ENCODE measurements around the gene TENM4. TPM values are rescaled to one million over a fixed set of nuclear protein-coding genes. Genes with fewer than 3 reads are reported as not detected.

TENM4 gene
- polyA plus RNA-seq, 3 donors = 0.31 to 1.7 TPM; not detected in 1

GRCh38 chr11:79088967-79089366 lies 351.9 kb downstream of the TENM4 start:
- Histone ChIP-seq H3K79me2 (ENCODE audit: insufficient read depth, low read length) (no peaks in the 10 kb centered on the region), H3K4me1 (ENCODE audit: control insufficient read depth in 1 of 2, insufficient read depth in 2 of 2, low read length in 2 of 2) (no peaks in the 10 kb centered on the region), H3K27me3 (ENCODE audit: control insufficient read depth in 2 of 2, insufficient read depth in 2 of 2, low read length in 2 of 2) (no peaks in the 10 kb centered on the region), H2AFZ (ENCODE audit: insufficient read depth, low read depth, low read length, poor library complexity, severe bottlenecking) (no peak overlapping the region), H3K9me3 (replicated peaks in 1 of 2; ENCODE audit: control insufficient read depth in 1 of 2, insufficient read depth in 1 of 2, low read length in 2 of 2) (peaks cover 6 to 9% of the 10 kb centered on the region in 2 donors), H3K27ac (ENCODE audit: low read depth in 1 of 2, low read length in 2 of 2) (no peak overlapping the region), H3K4me2 (replicated peaks; ENCODE audit: extremely low read depth, low read length, poor library complexity, severe bottlenecking) (no peak overlapping the region), H4K20me1 (ENCODE audit: insufficient read depth, low read length) (no peaks in the 10 kb centered on the region), H3K9ac (ENCODE audit: insufficient read depth, low read length, poor library complexity, severe bottlenecking) (no peak overlapping the region), H3K36me3 (replicated peaks in 1 of 2; ENCODE audit: control insufficient read depth in 1 of 2, insufficient read depth in 2 of 2, low read length in 2 of 2) (no peaks in the 10 kb centered on the region), H3K4me3 (replicated peaks in 1 of 3; ENCODE audit: low read depth in 2 of 3, low read length in 3 of 3) (no peak overlapping the region)
- Mint-ChIP-seq H3K27me3 (ENCODE audit: low read depth in 3 of 3) (peaks cover 1 to 11% (median 4%) of the 10 kb centered on the region in 3 donors), H3K27ac (no peak overlapping the region), H3K9me3 (peaks cover 0 to 11% (median 7%) of the 10 kb centered on the region in 7 donors), H3K4me1 (no peaks in the 10 kb centered on the region), H3K4me3 (no peak overlapping the region), H3K36me3 (no peaks in the 10 kb centered on the region)
- WGBS (ENCODE audit: insufficient coverage) = 71% methylated on average over 1 of the region's 4 CpGs
- no peak for TF ChIP-seq CTCF (IDR thresholded peaks at IDR 0.05)
- DNase-seq = no peak
- intact Hi-C loops (cut with micrococcal nuclease) = no loop called here

- Histone ChIP-seq H3K4me3 (replicated peaks in 1 of 3; ENCODE audit: low read depth in 2 of 3, low read length in 3 of 3) (no peak overlapping the region), H3K9ac (ENCODE audit: insufficient read depth, low read length, poor library complexity, severe bottlenecking) (no peak overlapping the region), H3K36me3 (replicated peaks in 1 of 2; ENCODE audit: control insufficient read depth in 1 of 2, insufficient read depth in 2 of 2, low read length in 2 of 2) (no peaks in the 10 kb centered on the region), H2AFZ (ENCODE audit: insufficient read depth, low read depth, low read length, poor library complexity, severe bottlenecking) (no peak overlapping the region), H3K27ac (ENCODE audit: low read depth in 1 of 2, low read length in 2 of 2) (no peak overlapping the region), H3K4me1 (ENCODE audit: control insufficient read depth in 1 of 2, insufficient read depth in 2 of 2, low read length in 2 of 2) (no peaks in the 10 kb centered on the region), H3K27me3 (ENCODE audit: control insufficient read depth in 2 of 2, insufficient read depth in 2 of 2, low read length in 2 of 2) (no peaks in the 10 kb centered on the region), H3K9me3 (replicated peaks in 1 of 2; ENCODE audit: control insufficient read depth in 1 of 2, insufficient read depth in 1 of 2, low read length in 2 of 2) (peaks cover under 1 to 1% of the 10 kb centered on the region in 2 donors), H4K20me1 (ENCODE audit: insufficient read depth, low read length) (no peaks in the 10 kb centered on the region), H3K4me2 (replicated peaks; ENCODE audit: extremely low read depth, low read length, poor library complexity, severe bottlenecking) (no peak overlapping the region), H3K79me2 (ENCODE audit: insufficient read depth, low read length) (no peaks in the 10 kb centered on the region)
- H3K27ac Mint-ChIP-seq = no peak overlapping the region
- 73% methylated on average over 3 of the region's 5 CpGs for WGBS (ENCODE audit: insufficient coverage)
- H3K27me3 Mint-ChIP-seq (ENCODE audit: low read depth in 3 of 3) = peaks cover 4 to 12% (median 5%) of the 10 kb centered on the region in 3 donors
- TF ChIP-seq CTCF (IDR thresholded peaks at IDR 0.05) = no peak
- intact Hi-C loops (cut with micrococcal nuclease) = no loop called here
- peaks cover 0 to 7% (median 2%) of the 10 kb centered on the region in 7 donors for H3K9me3 Mint-ChIP-seq
- no peak overlapping the region for H3K4me3 Mint-ChIP-seq
- no peaks in the 10 kb centered on the region for H3K36me3 Mint-ChIP-seq
- no peaks in the 10 kb centered on the region for H3K4me1 Mint-ChIP-seq
- no peak for DNase-seq
Measured at GRCh38 chr11:79087961-79088318, 352.9 kb downstream of the TENM4 start.

Measured in CD14-positive monocyte (primary cell).